Testis (tissue), 2 donors: ENCODE data around the gene TBC1D4.

ENCODE experiments used
- CTCF ChIP-seq, 3 experiments: fragments of 450-650 bp in 2 of 3; fragments of 200-600 bp in 1 of 3; sonication (generic) in 1 of 3; IDR thresholded peaks; one replicate each; pipeline ENCODE4 v1.5.1; 2016 to 2019; ENCODE audit warnings: antibody characterized with exemption in 3 of 3, mild to moderate bottlenecking in 2 of 3, moderate library complexity in 1 of 3
- POLR2A ChIP-seq: fragments of 450-650 bp; IDR thresholded peaks from one replicate; pipeline ENCODE4 v1.6.1; 2017; ENCODE audit warnings: antibody characterized with exemption, mild to moderate bottlenecking, moderate library complexity

- no peak for TF ChIP-seq CTCF (IDR thresholded peaks at IDR 0.05)
- no peak for TF ChIP-seq POLR2A
These were observed 23.4 kb upstream of the TBC1D4 start for GRCh38 chr13:75505327-75505726.
